A673 (cell line): ENCODE measurements around the gene C3orf70. TPM values are rescaled to one million over a fixed set of nuclear protein-coding genes. Genes with fewer than 3 reads are reported as not detected.

Source experiments
- BruUV-seq: library from RNA; stranded (reverse); fragments of 400-500 nt; replicated peaks from 2 replicates; lab custom pipeline; 2021; lab: Mats Ljungman, UMichigan
- CTCF ChIA-PET: fragments of 300-600 bp; sonication (Branson Sonifier 250); formaldehyde crosslinking; loops from one replicate; lab custom pipeline; 2022; ENCODE audit warnings: antibody characterized with exemption; lab: Charles Lee
- POLR2A ChIA-PET: fragments of 300-600 bp; sonication (Branson Sonifier 250); formaldehyde crosslinking; loops from one replicate; lab custom pipeline; 2022; ENCODE audit warnings: antibody characterized with exemption; ENCODE audit not compliant: low non-redundant PET; lab: Charles Lee
- DNase-seq: peaks from one replicate; pipeline ENCODE4 v3.0.0-alpha.2; 2015; ENCODE audit warnings: low spot score
- H3K27ac ChIP-seq: fragments of 200-600 bp; sonication (generic); 2 replicates; pipeline ENCODE4 v1.5.1; 2016; ENCODE audit warnings: mixed run types, low read depth, mild to moderate bottlenecking, mixed read lengths, antibody characterized with exemption, low read length; ENCODE audit not compliant: poor library complexity, severe bottlenecking
- H3K27me3 ChIP-seq: fragments of 200-600 bp; sonication (generic); replicated peaks from 2 replicates; pipeline ENCODE4 v1.6.1; 2017; ENCODE audit warnings: mixed run types, low read depth, mild to moderate bottlenecking, mixed read lengths, antibody characterized with exemption, low read length; ENCODE audit not compliant: insufficient read depth, poor library complexity
- H3K36me3 ChIP-seq: fragments of 200-600 bp; sonication (generic); 2 replicates; pipeline ENCODE4 v1.6.1; 2016; ENCODE audit warnings: mixed run types, mild to moderate bottlenecking, mixed read lengths, antibody characterized with exemption, low read length; ENCODE audit not compliant: insufficient read depth, poor library complexity, severe bottlenecking
- H3K4me1 ChIP-seq: fragments of 200-600 bp; sonication (generic); 2 replicates; pipeline ENCODE4 v1.6.1; 2017; ENCODE audit warnings: mixed run types, mild to moderate bottlenecking, mixed read lengths, antibody characterized with exemption, low read length; ENCODE audit not compliant: insufficient read depth, poor library complexity, severe bottlenecking
- H3K4me3 ChIP-seq: fragments of 200-600 bp; sonication (generic); 2 replicates; pipeline ENCODE4 v1.5.1; 2016; ENCODE audit warnings: low read depth, mixed run types, mild to moderate bottlenecking, mixed read lengths, low read length; ENCODE audit not compliant: poor library complexity, severe bottlenecking
- H3K9me3 ChIP-seq: fragments of 200-600 bp; sonication (generic); 2 replicates; pipeline ENCODE4 v1.6.1; 2016; ENCODE audit warnings: mixed run types, low read depth, mild to moderate bottlenecking, mixed read lengths, antibody characterized with exemption, low read length; ENCODE audit not compliant: poor library complexity, severe bottlenecking
- CTCF ChIP-seq: fragments of 300-800, 200-600 bp; sonication (generic); conservative IDR thresholded peaks from 2 replicates; pipeline ENCODE4 v1.5.1; 2017; ENCODE audit warnings: low read depth, mild to moderate bottlenecking, antibody characterized with exemption, low read length, moderate library complexity, mixed read lengths
- EZH2 ChIP-seq: fragments of 200-600 bp; sonication (generic); IDR thresholded peaks from 2 replicates; pipeline ENCODE4 v1.6.1; 2017; ENCODE audit warnings: borderline replicate concordance, low read depth, mild to moderate bottlenecking, mixed read lengths, antibody characterized with exemption, low read length; ENCODE audit not compliant: poor library complexity, severe bottlenecking
- intact Hi-C: fragments of 100-400 bp; cut with micrococcal nuclease; formaldehyde crosslinking; loops from one replicate; pipeline ENCODE4 v1.10.0; 2022; ENCODE audit not compliant: unreplicated experiment
- total RNA-seq: library from RNA; stranded (reverse); gene quantifications from 2 replicates; pipeline ENCODE4 v1.2.3, GENCODE V29; 2021

C3orf70 gene
- total RNA-seq, 1 experiment from 2014 or later: 0.26 TPM

GRCh38 chr3:185151964-185152409 lies 873 bp downstream of the C3orf70 start:
- Histone ChIP-seq H3K36me3 (no peaks in the 10 kb centered on the region), H3K4me3 (peak overlapping the region; percentile 43), H3K27ac (no peak overlapping the region), H3K4me1 (peaks cover 3% of the 10 kb centered on the region), H3K9me3 (no peaks in the 10 kb centered on the region), H3K27me3 (peaks cover 70% of the 10 kb centered on the region)
- TF ChIP-seq EZH2 (no peak), CTCF (no peak)
- intact Hi-C loops: no loop called here
- BruUV-seq: no TSS peak
- ChIA-PET POLR2A (no interaction called here), CTCF (no interaction called here)
- DNase-seq: no peak

DNA sequence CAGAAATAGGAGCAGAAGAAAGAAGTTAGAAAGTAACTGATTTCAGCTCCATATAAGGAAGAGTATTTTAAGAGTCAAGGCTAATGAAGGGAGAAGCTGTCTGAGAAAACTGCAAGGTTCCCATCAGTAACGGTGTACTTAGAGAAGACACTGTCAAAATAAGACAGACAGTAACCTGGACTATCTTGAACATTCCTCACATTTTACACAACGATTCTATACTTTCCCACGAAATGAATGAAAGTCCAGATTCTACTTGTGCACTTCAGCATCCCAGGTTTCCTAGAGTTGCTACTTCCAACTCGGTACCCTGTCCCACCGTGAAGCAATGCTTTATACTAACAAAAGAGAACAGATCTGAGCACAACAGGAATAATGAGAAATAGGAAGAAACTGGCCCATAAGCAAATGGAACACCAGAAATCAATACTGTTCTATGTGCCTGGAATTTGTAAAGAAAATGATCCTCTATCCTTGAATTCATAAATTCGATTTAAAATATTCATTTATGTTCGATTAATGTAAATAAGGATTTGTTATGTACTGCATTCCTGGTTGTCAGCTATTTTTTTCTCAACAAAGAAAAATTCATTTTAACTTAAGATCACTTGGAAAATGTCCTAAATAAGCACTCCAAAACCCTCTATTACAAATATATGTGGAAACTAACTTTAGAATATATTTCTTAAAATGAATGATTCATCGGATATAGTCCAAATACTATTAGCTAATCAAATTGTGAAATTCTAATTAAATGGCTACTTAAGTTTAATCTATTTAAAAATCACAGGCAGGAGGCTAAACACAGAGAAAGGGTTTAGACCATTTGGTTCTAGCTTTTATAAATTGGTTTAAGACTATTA lies 1.5 kb downstream of the C3orf70 start:
- no TSS peak for BruUV-seq
- POLR2A ChIA-PET: no interaction called here
- peaks cover 71% of the 10 kb centered on the region for H3K27me3 ChIP-seq
- H3K9me3 ChIP-seq: no peaks in the 10 kb centered on the region
- TF ChIP-seq EZH2: peak; percentile 6
- TF ChIP-seq CTCF: no peak
- H3K4me1 ChIP-seq: peaks cover 3% of the 10 kb centered on the region
- CTCF ChIA-PET: no interaction called here
- no peak overlapping the region for H3K27ac ChIP-seq
- no peak for DNase-seq
- intact Hi-C loops: no loop called here
- no peak overlapping the region for H3K4me3 ChIP-seq
- H3K36me3 ChIP-seq: no peaks in the 10 kb centered on the region

GRCh38 chr3:185150561-185150960 lies 2.3 kb downstream of the C3orf70 start:
- intact Hi-C loops: no loop called here
- peaks cover 3% of the 10 kb centered on the region for H3K4me1 ChIP-seq
- no peaks in the 10 kb centered on the region for H3K9me3 ChIP-seq
- POLR2A ChIA-PET: no interaction called here
- H3K27me3 ChIP-seq: peaks cover 72% of the 10 kb centered on the region
- TF ChIP-seq EZH2 (no peak), CTCF (no peak)
- no peaks in the 10 kb centered on the region for H3K36me3 ChIP-seq
- no TSS peak for BruUV-seq
- no peak overlapping the region for H3K27ac ChIP-seq
- H3K4me3 ChIP-seq: no peak overlapping the region
- no peak for DNase-seq
- CTCF ChIA-PET: no interaction called here
